Neuronal stem cell (in vitro differentiated cells): ENCODE data around the gene MAP3K21.

ENCODE experiments used
- DNase-seq: peaks from one replicate; pipeline ENCODE4 v3.0.0-alpha.2; 2013; ENCODE audit warnings: low spot score
- H2AFZ ChIP-seq: one replicate; pipeline ENCODE4 v1.6.1; 2013; ENCODE audit warnings: mild to moderate bottlenecking, low read length, inconsistent platforms
- H2AK5ac ChIP-seq: 2 replicates; pipeline ENCODE4 v1.6.1; 2013; ENCODE audit warnings: low read depth, mild to moderate bottlenecking, inconsistent platforms, low read length, moderate library complexity, mixed read lengths
- H2BK120ac ChIP-seq: 2 replicates; pipeline ENCODE4 v1.6.1; 2013; ENCODE audit warnings: low read depth, mild to moderate bottlenecking, inconsistent platforms, low read length, moderate library complexity, mixed read lengths
- H2BK12ac ChIP-seq: one replicate; pipeline ENCODE4 v1.6.1; 2013; ENCODE audit warnings: low read length, inconsistent platforms
- H2BK15ac ChIP-seq: 2 replicates; pipeline ENCODE4 v1.6.1; 2013; ENCODE audit warnings: mild to moderate bottlenecking, low read length, inconsistent platforms, mixed read lengths
- H2BK5ac ChIP-seq: one replicate; pipeline ENCODE4 v1.6.1; 2013; ENCODE audit warnings: inconsistent platforms, mild to moderate bottlenecking, low read length, moderate library complexity
- H3K14ac ChIP-seq: one replicate; pipeline ENCODE4 v1.6.1; 2013; ENCODE audit warnings: low read length, inconsistent platforms
- H3K18ac ChIP-seq: 2 replicates; pipeline ENCODE4 v1.6.1; 2013; ENCODE audit warnings: low read length, inconsistent platforms
- H3K23ac ChIP-seq: 2 replicates; pipeline ENCODE4 v1.6.1; 2013; ENCODE audit warnings: low read depth, mild to moderate bottlenecking, mixed read lengths, low read length, inconsistent platforms; ENCODE audit not compliant: poor library complexity
- H3K27ac ChIP-seq: replicated peaks from 3 replicates; pipeline ENCODE4 v1.5.1; 2013; ENCODE audit warnings: low read length, inconsistent platforms
- H3K27me3 ChIP-seq, 3 experiments: 2 replicates each; pipeline ENCODE4 v1.6.1; 2013; ENCODE audit warnings: low read length in 3 of 3, mild to moderate bottlenecking in 2 of 3, inconsistent platforms in 1 of 3, low read depth in 1 of 3, mixed read lengths in 1 of 3, moderate library complexity in 1 of 3; ENCODE audit not compliant: control insufficient read depth in 3 of 3, insufficient read depth in 3 of 3
- H3K36me3 ChIP-seq, 2 donors: replicated peaks in 1 of 2; 2 replicates each; pipeline ENCODE4 v1.6.1; 2013; ENCODE audit warnings: low read length in 2 of 2; ENCODE audit not compliant: control insufficient read depth in 2 of 2, insufficient read depth in 2 of 2
- H3K4ac ChIP-seq: 2 replicates; pipeline ENCODE4 v1.6.1; 2013; ENCODE audit warnings: inconsistent platforms, mild to moderate bottlenecking, low read length, moderate library complexity
- H3K4me1 ChIP-seq, 2 donors: 1 replicate in 1 of 2; 2 replicates in 1 of 2; pipeline ENCODE4 v1.6.1; 2013; ENCODE audit warnings: low read length in 2 of 2, low read depth in 1 of 2; ENCODE audit not compliant: control insufficient read depth in 2 of 2, insufficient read depth in 1 of 2
- H3K4me2 ChIP-seq: one replicate; pipeline ENCODE4 v1.6.1; 2013; ENCODE audit warnings: mild to moderate bottlenecking, low read length, inconsistent platforms; ENCODE audit not compliant: insufficient read depth, poor library complexity, severe bottlenecking
- H3K4me3 ChIP-seq, 2 donors: 2 replicates each; pipeline ENCODE4 v1.5.1; 2013; ENCODE audit warnings: low read length in 2 of 2, mild to moderate bottlenecking in 2 of 2, inconsistent platforms in 1 of 2, moderate library complexity in 1 of 2
- H3K79me1 ChIP-seq: one replicate; pipeline ENCODE4 v1.6.1; 2013; ENCODE audit warnings: low read depth, mild to moderate bottlenecking, inconsistent platforms, low read length, moderate library complexity
- H3K9ac ChIP-seq: one replicate; pipeline ENCODE4 v1.6.1; 2013; ENCODE audit warnings: mild to moderate bottlenecking, low read depth, low read length, inconsistent platforms; ENCODE audit not compliant: poor library complexity
- H3K9me3 ChIP-seq, 2 donors: replicated peaks in 1 of 2; 2 replicates each; pipeline versions ENCODE3 to v1.6.1; 2013; ENCODE audit warnings: low read length in 2 of 2, mild to moderate bottlenecking in 2 of 2, inconsistent platforms in 1 of 2, low read depth in 1 of 2, mixed read lengths in 1 of 2, moderate library complexity in 1 of 2; ENCODE audit not compliant: control insufficient read depth in 2 of 2, insufficient read depth in 1 of 2
- H4K8ac ChIP-seq: one replicate; pipeline ENCODE4 v1.6.1; 2013; ENCODE audit warnings: low read depth, mild to moderate bottlenecking, inconsistent platforms, low read length, moderate library complexity
- H4K91ac ChIP-seq: one replicate; pipeline ENCODE4 v1.6.1; 2013; ENCODE audit warnings: low read length, low read depth, mild to moderate bottlenecking, inconsistent platforms; ENCODE audit not compliant: poor library complexity
- WGBS, 2 donors: extraction: QIAGEN DNeasy Blood & Tissue Kit; methylation state at CpG; one replicate each; pipeline ENCODE4 v1.1.7; 2013; ENCODE audit warnings: missing lambda C conversion rate in 2 of 2, mixed read lengths in 1 of 2; ENCODE audit not compliant: insufficient read length in 2 of 2, insufficient replicate concordance in 1 of 2; ENCODE audit errors: extremely low coverage in 2 of 2; 5-methylcytosine and 5-hydroxymethylcytosine counted together

The MAP3K21 gene

GRCh38 chr1:233359431-233359830, 31.9 kb downstream of the MAP3K21 start:
- no peak overlapping the region for H2BK120ac ChIP-seq
- no peak overlapping the region for H2BK15ac ChIP-seq
- H3K36me3 ChIP-seq = no peaks in the 10 kb centered on the region
- H2AFZ ChIP-seq = no peak overlapping the region
- H3K4me2 ChIP-seq = no peak overlapping the region
- no peaks in the 10 kb centered on the region for H3K4me1 ChIP-seq
- H4K91ac ChIP-seq = no peak overlapping the region
- peaks cover 0 to 24% (median 0%) of the 10 kb centered on the region in 3 experiments for H3K27me3 ChIP-seq
- H3K14ac ChIP-seq = no peak overlapping the region
- no peak for DNase-seq
- H3K27ac ChIP-seq = no peak overlapping the region
- no peak overlapping the region for H2BK5ac ChIP-seq
- H3K23ac ChIP-seq = no peak overlapping the region
- no peak overlapping the region for H2BK12ac ChIP-seq
- H3K79me1 ChIP-seq = no peaks in the 10 kb centered on the region
- H3K9ac ChIP-seq = no peak overlapping the region
- H3K18ac ChIP-seq = no peak overlapping the region
- H4K8ac ChIP-seq = no peak overlapping the region
- no CpG with 5 or more reads among the region's 5 CpGs for WGBS, 2 donors
- H3K4ac ChIP-seq = no peak overlapping the region
- H2AK5ac ChIP-seq = no peak overlapping the region
- H3K9me3 ChIP-seq = no peaks in the 10 kb centered on the region
- no peak overlapping the region for H3K4me3 ChIP-seq

- no peaks in the 10 kb centered on the region for H3K79me1 ChIP-seq
- H3K9me3 ChIP-seq = no peaks in the 10 kb centered on the region
- no peak overlapping the region for H3K4ac ChIP-seq
- H3K4me1 ChIP-seq = no peaks in the 10 kb centered on the region
- WGBS, 2 donors = no CpG with 5 or more reads among the region's 2 CpGs
- DNase-seq = no peak
- no peak overlapping the region for H2AFZ ChIP-seq
- no peak overlapping the region for H3K27ac ChIP-seq
- H3K23ac ChIP-seq = no peak overlapping the region
- no peak overlapping the region for H3K14ac ChIP-seq
- no peak overlapping the region for H2BK15ac ChIP-seq
- no peak overlapping the region for H4K8ac ChIP-seq
- no peak overlapping the region for H4K91ac ChIP-seq
- no peak overlapping the region for H2BK120ac ChIP-seq
- peaks cover 0 to 23% (median 0%) of the 10 kb centered on the region in 3 experiments for H3K27me3 ChIP-seq
- H2BK12ac ChIP-seq = no peak overlapping the region
- H3K9ac ChIP-seq = no peak overlapping the region
- H2BK5ac ChIP-seq = no peak overlapping the region
- H3K18ac ChIP-seq = no peak overlapping the region
- H3K36me3 ChIP-seq = no peaks in the 10 kb centered on the region
- no peak overlapping the region for H3K4me3 ChIP-seq
- H3K4me2 ChIP-seq = no peak overlapping the region
- no peak overlapping the region for H2AK5ac ChIP-seq
These were observed 32.4 kb downstream of the MAP3K21 start for GRCh38 chr1:233359905-233360304.

- Histone ChIP-seq H3K23ac (no peak overlapping the region), H4K91ac (no peak overlapping the region), H2BK5ac (no peak overlapping the region), H3K9ac (no peak overlapping the region), H3K9me3 (no peaks in the 10 kb centered on the region), H3K14ac (no peak overlapping the region), H2BK15ac (no peak overlapping the region), H3K36me3 (no peaks in the 10 kb centered on the region), H2AFZ (no peak overlapping the region), H2AK5ac (no peak overlapping the region), H3K4me1 (no peaks in the 10 kb centered on the region), H3K4ac (no peak overlapping the region), H2BK120ac (no peak overlapping the region), H3K4me3 (no peak overlapping the region), H3K4me2 (no peak overlapping the region), H3K27me3 (peaks cover 0 to 23% (median 0%) of the 10 kb centered on the region in 3 experiments), H3K27ac (no peak overlapping the region), H4K8ac (no peak overlapping the region), H2BK12ac (no peak overlapping the region), H3K79me1 (no peaks in the 10 kb centered on the region), H3K18ac (no peak overlapping the region)
- DNase-seq = no peak
- no CpG with 5 or more reads among the region's 6 CpGs for WGBS, 2 donors
These were observed 33.1 kb downstream of the MAP3K21 start for GRCh38 chr1:233360525-233361102.

- Histone ChIP-seq H3K4ac (no peak overlapping the region), H3K9ac (no peak overlapping the region), H3K9me3 (no peaks in the 10 kb centered on the region), H2BK15ac (no peak overlapping the region), H3K4me2 (no peak overlapping the region), H3K79me1 (no peaks in the 10 kb centered on the region), H2AK5ac (no peak overlapping the region), H3K36me3 (no peaks in the 10 kb centered on the region), H3K4me3 (no peak overlapping the region), H2BK5ac (no peak overlapping the region), H3K23ac (no peak overlapping the region), H4K8ac (no peak overlapping the region), H4K91ac (no peak overlapping the region), H3K27ac (no peak overlapping the region), H2BK12ac (no peak overlapping the region), H3K14ac (no peak overlapping the region), H3K4me1 (no peaks in the 10 kb centered on the region), H2BK120ac (no peak overlapping the region), H2AFZ (peak overlapping the region; percentile 17), H3K27me3 (peaks cover 0 to 23% (median 0%) of the 10 kb centered on the region in 3 experiments), H3K18ac (no peak overlapping the region)
- DNase-seq = no peak
- WGBS, 2 donors = no CpG with 5 or more reads among the region's 19 CpGs
These were observed 34.4 kb downstream of the MAP3K21 start for GRCh38 chr1:233361876-233362275.
